Measurements from ENCODE around the gene RBM17. TPM values are rescaled to one million over a fixed set of nuclear protein-coding genes. Genes with fewer than 3 reads are reported as not detected.

The RBM17 gene
- total RNA-seq, 1 donor from 2014 or later: 112 TPM

GRCh38 chr10:6080417-6080973 lies 8.3 kb upstream of the RBM17 start:
- no peaks in the 10 kb centered on the region for H3K36me3 Mint-ChIP-seq
- H3K27ac Mint-ChIP-seq: no peak overlapping the region
- H3K9me3 Mint-ChIP-seq: peaks cover 5% of the 10 kb centered on the region
- no peak for TF ChIP-seq CTCF (IDR thresholded peaks at IDR 0.05; ENCODE audit: unreplicated experiment)
- no peak for DNase-seq (ENCODE audit: low spot score in 2 of 2, unreplicated experiment in 2 of 2)
- H3K4me3 Mint-ChIP-seq: no peak overlapping the region
- no peaks in the 10 kb centered on the region for H3K4me1 Mint-ChIP-seq
- peaks cover 65% of the 10 kb centered on the region for H3K27me3 Mint-ChIP-seq (ENCODE audit: low read depth)

GRCh38 chr10:6082496-6083395 lies 6.1 kb upstream of the RBM17 start:
- peaks cover 9% of the 10 kb centered on the region for H3K4me1 Mint-ChIP-seq
- peaks cover 5% of the 10 kb centered on the region for H3K9me3 Mint-ChIP-seq
- no peak for TF ChIP-seq CTCF (IDR thresholded peaks at IDR 0.05; ENCODE audit: unreplicated experiment)
- H3K27me3 Mint-ChIP-seq (ENCODE audit: low read depth): peaks cover 47% of the 10 kb centered on the region
- no peak overlapping the region for H3K4me3 Mint-ChIP-seq
- DNase-seq (ENCODE audit: low spot score in 2 of 2, unreplicated experiment in 2 of 2): no peak
- no peak overlapping the region for H3K27ac Mint-ChIP-seq
- no peaks in the 10 kb centered on the region for H3K36me3 Mint-ChIP-seq

GRCh38 chr10:6083523-6084475 lies 5.0 kb upstream of the RBM17 start:
- no peak for DNase-seq (ENCODE audit: low spot score in 2 of 2, unreplicated experiment in 2 of 2)
- no peaks in the 10 kb centered on the region for H3K36me3 Mint-ChIP-seq
- H3K9me3 Mint-ChIP-seq: peaks cover 5% of the 10 kb centered on the region
- TF ChIP-seq CTCF (IDR thresholded peaks at IDR 0.05; ENCODE audit: unreplicated experiment): no peak
- H3K4me1 Mint-ChIP-seq: peaks cover 18% of the 10 kb centered on the region
- peaks cover 43% of the 10 kb centered on the region for H3K27me3 Mint-ChIP-seq (ENCODE audit: low read depth)
- no peak overlapping the region for H3K27ac Mint-ChIP-seq
- H3K4me3 Mint-ChIP-seq: no peak overlapping the region

- Mint-ChIP-seq H3K4me1 (peaks cover 35% of the 10 kb centered on the region), H3K9me3 (peaks cover 5% of the 10 kb centered on the region), H3K27ac (peak overlapping the region; percentile 70), H3K36me3 (no peaks in the 10 kb centered on the region), H3K27me3 (ENCODE audit: low read depth) (peaks cover 29% of the 10 kb centered on the region), H3K4me3 (peak overlapping the region; percentile 27)
- DNase-seq (ENCODE audit: low spot score in 2 of 2, unreplicated experiment in 2 of 2): peak; percentile 52 to 65
- peak; percentile 45 for TF ChIP-seq CTCF (IDR thresholded peaks at IDR 0.05; ENCODE audit: unreplicated experiment)
Measured at GRCh38 chr10:6086375-6087233, 2.2 kb upstream of the RBM17 start.

Data from mesothelial cell of epicardium (in vitro differentiated cells).